ENCODE data around the gene C21orf91.

The C21orf91 gene

DNA sequence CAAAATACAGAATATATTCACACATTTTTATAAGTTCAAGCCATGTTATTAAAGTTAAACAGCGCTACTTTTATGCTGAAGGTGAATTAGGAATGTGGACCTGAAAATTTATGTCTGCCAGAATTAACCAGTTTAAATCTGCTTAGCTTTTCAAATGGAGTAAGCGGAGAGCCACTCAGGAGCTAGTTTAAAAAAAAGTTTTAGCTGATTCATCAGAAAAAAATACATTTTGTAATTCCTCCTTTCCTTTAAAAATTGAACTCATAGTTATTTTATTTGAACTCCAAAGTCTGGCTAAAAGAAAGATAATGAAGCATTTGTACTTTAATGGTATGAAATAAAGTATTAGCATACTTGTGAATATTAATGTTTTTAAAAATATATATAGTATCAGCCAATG is 21.2 kb downstream of the C21orf91 start:
- DNase-seq, result no peak

DNA sequence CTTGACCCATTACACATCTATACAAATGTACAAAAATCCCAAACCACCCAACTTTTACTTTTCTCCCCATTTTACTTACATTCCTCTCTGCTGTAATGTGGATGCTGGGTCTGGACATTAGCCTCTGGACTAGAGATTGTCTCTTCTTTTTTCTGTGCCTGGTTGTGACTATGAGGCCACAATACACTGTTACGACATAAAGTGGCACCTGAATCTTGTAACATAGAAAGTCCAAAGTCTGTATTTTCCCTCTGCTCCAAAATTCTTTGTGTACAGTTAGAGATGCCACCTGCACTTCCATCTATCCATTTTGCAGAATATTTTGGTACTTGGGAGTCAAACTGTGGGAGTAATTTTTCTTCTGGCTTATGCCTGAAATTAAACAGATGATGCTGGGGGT is 22.7 kb downstream of the C21orf91 start:
- no peak for DNase-seq

DNA sequence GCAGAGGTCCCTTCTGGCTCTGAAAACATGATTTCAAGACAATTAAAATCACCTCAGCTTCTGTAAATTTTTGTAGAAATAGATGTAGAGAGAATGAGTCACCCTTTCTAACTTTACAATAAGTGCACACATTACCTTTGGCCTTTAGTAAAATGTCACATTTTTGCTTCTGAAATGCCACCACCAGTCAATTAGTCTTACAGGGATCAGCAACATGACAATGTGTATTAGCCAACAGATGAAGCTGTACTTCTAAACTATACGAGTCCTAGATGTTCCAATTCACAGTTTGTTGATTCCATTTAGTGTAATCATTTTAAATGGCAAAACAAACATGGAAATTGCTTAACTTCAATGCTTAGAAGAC is 23.1 kb downstream of the C21orf91 start:
- DNase-seq, result no peak

DNA sequence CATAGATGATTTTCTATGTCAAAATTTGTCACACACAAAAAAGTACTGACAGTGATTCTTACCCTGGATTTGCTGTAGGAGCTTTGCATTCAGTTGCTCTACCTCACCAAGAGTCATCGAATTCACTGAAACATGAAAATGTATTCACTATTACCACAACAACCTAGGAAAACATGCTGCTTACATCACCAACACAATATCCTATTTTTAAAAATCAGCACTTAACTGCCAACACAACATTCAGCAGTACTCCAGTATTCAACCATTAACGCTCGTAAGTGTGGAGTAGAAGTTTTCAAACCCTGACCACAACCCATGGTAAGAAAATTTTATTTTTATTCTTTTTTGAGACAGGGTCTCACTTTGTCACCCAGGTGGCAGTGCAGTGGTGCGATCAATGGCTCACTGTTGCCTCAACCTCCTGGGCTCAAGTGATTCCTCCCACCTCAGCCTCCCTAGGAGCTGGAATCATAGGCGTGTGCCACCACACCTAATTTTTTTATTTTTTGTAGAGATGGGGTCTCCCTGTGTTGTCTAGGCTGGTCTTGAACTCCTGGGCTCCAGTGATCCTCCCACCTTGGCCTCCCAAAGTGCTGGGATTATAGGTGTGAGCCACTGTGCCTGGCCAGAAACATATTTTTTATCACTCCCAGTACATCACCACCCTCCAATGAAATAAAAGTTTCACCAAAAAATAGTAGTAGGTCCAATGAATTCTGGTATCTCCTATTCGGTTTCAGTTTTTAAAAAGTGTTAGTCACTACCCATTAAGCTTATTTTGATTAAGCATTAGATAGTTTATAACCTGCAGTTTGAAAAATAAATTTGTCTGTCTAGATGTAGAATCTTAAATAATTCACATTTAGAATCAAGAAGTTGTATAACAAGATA is 23.8 kb downstream of the C21orf91 start:
- no peak for DNase-seq

DNA sequence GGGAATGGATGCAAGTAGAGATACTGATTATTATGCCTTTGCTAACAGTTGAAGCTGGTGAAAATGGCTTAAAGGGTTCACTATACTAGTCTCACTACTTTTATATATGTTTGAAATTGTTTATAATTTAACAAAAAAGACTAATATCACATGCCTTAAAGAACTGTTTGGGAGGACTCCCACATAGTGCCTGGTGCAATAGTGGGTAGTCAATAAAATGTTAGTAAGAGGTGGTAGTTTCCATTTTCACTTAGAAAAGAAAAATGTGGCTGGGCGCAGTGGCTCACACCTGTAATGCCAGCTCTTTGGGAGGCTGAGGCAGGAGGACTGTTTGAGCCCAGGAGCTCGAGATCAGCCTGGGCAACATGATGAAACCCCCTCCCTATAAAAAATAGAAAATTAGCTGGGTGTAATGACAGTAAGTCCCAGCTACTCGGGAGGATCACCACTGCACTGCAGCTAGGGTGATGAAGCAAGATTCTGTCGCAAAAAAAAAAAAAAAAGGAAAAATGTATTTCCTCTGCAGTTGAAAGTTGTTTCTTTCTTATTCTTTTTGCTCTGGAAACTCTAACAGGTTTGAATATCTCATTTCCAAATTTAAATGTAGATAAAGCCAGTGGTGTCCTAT is 24.5 kb downstream of the C21orf91 start:
- DNase-seq, result no peak

DNA sequence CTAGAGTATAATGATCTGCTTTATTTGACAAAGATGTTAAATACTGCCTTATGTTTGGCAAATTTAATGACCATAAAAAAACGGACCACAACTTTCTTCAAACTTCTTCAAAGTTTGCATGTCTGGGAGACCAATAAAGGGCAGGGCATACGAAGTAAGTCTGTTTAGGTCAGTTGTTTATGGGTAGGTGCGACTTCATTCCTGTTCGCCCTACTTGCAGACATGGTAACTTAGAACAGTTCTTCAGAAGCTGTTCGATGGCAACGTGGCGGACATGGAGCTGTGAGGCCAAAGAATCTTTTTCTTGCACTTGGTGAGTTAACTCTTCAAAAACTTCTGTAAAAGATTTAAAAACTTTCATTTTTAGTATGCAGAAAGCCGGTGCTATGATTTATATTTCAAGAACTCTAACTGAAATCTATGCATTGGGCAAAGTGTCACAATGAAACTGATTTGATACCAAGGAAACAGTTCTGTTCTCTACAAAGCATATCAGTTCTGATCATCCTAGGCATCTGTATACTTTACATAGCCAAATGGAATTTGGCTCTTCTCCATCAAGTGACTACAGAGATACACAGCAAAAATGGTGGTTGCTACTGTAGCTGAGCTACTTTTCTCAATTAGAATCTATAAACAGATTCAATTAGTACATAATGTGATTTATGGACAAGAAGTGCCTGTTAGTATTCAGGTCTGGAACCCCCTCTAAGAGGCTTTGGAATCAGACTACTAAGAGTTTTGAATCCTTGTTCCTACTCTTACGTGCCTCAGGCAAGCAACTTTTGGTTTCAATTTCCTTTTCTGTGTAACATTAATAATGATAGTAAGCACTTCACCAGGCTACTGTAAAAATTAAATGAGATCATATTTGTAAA is 25.7 kb downstream of the C21orf91 start:
- no peak for DNase-seq

DNA sequence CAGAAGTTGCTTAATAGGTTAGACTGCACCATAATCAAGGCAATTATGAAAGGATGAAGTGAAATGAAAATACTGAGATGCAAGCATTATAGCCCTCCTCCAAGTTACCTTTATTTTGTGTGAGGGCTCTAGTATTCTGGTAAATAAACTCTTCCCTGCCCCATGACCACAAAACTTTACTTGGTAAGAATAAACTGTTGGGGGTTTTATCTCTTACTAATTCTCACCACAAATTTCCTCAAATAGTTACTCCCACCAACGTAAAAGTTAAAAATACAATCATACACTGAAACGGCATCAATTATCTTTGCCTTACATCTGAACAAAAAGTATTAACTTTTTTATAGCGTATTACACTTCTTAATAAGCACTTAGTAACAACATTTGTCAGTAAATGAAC is 29.5 kb downstream of the C21orf91 start:
- DNase-seq, result no peak

DNA sequence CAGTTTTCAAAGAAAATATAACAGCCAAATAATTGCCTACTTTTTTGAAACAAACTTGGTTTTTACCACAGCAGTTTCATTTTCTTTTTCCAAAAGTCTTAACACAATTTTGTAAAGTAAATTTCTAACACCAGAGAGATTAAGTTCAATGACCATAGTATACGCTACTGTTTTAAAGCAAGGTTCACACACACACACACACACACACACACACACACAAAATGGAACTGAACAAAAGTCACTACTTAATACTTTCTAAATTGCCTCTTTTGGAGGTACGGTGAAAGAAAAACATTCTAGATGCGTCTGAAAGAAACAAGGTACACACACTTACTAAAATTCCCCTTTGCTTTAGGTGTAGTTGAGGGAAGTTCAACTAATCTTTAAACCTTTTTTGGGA is 30.1 kb downstream of the C21orf91 start:
- DNase-seq, result no peak

DNA sequence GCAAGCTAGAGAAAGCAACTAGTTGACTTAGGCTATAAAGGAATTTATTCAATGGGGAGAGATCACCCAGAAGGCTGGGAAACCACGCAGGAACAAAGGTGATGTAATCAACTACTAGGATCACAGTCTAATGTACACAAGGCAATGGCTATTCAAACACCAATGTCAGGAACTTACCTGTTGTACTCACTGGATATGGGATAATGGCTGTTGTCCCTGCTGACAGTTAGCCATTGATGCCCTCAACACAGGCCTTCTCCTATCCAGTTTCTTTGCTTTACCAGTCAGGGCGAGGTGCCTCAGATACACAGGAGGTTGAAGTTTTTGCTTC is 32.3 kb downstream of the C21orf91 start:
- no peak for DNase-seq

DNA sequence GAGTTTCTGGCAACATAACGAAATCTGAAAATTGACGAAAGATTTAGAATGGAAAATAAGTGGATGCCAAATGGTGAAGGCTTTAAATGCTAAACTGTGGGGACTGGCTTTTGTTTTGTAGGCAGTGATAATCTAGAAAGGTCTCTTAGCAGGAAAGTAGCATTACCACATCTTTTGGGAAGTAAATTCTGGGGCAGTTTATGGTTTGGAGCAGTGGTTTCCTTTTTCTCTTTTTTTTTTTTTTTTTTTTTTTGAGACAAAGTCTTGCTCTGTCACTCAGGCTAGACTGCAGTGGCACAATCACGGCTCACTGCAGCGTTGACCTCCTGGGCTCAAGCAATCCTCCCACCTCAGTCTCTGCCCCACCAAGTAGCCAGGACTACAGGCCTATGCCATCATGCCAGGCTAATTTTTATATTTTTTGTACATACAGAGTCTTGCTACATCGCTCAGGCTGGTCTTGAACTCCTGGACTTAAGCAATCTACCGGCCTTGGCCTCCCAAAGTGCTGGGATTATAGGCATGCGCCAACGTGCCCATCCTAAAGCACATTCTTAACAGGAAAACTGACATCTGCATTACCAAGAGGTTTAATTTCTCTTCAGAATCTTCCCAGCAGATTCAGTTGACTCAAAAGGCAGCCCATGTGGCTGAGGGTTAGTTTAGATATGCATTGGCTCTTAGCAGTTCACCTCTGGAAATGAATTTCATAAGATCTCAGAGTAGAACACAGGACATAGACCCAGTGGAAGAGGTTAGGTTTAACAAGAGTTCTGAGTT is 32.9 kb downstream of the C21orf91 start:
- no peak for DNase-seq

DNA sequence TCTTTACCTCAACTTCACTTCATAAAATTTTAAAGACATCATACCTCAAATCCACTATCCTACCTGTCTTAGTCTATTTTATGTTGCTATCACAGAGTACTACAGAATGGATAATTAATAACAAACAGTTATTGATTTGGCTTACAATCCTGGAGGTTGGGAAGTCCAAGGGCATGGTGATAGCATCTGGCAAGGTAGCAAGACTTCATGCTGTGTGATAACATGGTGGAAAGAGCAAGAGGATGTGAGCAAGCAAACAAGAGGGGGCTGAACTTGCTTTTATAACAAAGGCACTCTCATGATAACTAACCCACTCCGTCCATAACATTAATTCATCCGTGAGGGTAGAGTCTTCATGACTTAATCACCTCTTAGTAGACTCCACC is 33.8 kb downstream of the C21orf91 start:
- no peak for DNase-seq

DNA sequence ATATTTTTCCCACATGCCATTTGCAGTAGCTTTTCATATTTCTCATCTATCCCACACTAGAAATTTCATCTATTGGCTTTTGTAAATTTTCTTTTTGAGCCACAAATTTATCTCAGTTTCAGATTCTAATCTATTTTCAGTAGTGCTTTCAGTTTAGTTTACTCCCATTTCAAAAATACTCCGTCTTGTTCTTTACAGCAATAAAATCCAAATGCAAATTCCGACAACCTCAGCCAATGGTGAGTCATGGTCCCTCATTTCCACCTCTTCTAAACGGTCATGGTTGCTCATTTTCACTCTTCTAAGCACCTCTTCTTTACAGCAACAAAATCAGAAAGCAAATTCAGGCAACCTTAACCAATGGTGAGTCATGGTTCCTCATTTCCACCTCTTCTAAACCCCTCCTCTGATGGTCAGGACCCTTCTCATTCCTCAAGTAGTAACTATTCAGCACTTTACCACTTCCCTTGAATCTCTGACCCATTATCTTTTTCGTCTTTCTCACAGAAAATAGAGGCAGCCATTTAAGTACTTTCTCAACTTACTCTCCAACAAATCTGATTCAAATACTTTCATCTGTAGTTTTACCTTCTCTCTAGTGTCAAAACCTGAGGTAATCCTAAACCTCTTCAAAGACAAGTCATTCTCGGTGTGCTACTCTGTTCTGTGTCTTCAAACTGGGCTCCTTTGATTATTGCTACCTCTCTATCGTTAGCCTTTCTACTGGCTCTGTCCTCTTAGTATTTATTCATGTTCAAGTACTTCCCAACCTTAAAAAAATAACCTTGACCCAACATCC is 34.4 kb downstream of the C21orf91 start:
- no peak for DNase-seq

DNA sequence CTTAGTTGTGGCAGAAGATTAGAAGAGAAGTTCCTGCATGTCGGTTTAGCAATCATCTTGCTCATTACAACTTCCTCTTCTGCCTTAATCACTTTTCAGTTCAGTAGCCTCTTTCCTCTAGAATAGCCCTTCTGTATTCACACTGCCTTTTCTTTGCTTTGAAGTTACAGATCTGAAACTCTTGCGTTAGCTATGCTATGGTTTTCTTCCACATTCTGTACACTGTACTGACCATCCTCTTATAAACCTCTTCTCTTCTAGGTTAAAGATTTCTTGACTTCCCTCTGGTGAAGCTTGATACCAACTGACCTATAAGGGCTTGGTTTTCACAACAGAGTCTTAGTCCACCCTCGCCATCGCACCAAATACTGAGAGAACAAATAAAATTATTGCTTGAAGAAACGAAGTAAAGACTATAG is 35.0 kb downstream of the C21orf91 start:
- DNase-seq, result no peak

DNA sequence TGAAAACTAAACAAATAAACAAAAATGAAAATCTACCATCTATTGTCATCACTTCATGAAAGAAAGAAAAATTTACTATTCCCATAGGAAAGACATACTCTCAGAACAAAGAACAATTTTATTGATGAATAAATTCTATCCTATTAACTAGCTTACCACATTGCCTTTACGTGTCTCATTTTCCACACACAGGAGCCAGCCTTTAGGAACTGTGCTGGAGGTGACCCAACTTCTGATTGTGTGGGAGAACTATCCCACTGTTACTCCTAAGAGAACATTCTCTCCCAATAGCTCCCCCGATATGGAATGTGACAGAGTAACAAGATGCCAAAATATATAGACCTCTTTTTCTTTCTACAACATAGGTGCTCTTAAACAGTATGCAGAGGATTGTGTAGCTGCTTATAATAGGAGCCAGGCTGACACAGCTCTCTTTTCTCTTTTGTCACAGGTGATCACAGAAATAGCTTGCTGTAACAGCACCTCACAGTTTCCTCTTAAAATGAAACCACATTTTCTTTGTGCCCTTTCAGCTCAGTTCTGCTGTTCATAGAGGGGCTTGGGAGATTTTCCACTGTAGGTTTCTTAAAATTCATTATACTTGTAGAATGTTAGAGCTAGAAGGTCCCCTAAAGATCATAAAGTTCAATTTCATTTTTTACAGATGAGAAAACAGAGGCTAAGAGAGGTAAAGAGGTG is 35.5 kb downstream of the C21orf91 start:
- DNase-seq, result no peak

DNA sequence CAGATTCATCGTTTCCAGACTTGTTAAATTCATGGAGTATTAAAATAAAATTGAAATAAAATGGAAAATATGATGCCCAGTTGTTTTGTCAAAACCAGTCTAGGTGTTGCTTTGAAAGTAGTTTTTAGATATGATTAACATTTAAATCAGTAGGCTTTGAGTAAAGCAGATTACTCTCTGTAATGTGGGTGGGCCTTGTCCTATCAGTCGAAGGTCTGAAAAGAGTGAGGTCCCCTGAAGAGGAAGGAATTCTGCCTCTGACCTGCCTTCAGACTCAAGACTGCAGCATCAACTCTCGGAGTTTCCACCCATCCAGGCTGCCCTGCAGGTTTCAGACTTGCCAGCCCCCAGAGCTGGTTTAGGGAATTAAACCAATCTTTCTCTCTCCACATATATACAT is 36.2 kb downstream of the C21orf91 start:
- DNase-seq, result no peak

DNA sequence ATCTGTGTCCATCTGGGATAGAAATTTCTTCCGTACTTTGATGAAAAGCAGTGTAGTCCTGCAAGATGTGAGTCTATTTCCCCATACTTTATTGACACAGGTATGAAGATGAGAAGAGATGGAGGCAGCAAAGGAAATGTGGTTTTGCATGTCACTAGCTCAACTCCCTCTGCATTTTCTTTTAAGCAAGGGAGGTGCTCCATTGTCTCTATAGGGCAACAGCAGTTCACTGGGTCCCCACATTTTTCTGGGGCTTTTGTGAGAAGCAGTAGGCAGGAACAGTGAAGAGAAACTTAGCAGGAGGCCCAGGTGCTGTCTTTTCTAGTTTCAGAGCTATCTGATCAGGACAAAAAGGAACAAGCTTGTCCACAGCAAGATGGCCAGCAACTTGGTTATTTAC is 37.1 kb downstream of the C21orf91 start:
- no peak for DNase-seq

DNA sequence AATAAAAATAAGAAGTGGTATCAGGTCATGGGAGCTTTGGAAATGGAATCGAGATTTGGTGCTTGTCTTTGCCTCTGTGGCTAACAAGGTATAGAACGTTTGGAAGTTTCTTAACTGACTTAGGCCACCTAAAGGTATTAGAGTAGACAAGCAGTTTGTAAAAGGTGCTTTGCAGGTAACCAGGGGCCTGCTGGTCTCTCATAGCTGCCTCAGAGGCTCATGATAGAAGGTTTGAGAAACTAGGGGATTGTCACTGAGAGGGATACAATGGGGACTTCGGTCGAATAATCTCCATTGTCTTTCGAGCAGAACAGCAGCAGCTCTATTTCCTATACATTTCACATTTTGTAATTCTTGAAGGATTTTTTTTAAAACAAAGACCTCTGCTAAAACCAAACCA is 37.6 kb downstream of the C21orf91 start:
- DNase-seq, result no peak

DNA sequence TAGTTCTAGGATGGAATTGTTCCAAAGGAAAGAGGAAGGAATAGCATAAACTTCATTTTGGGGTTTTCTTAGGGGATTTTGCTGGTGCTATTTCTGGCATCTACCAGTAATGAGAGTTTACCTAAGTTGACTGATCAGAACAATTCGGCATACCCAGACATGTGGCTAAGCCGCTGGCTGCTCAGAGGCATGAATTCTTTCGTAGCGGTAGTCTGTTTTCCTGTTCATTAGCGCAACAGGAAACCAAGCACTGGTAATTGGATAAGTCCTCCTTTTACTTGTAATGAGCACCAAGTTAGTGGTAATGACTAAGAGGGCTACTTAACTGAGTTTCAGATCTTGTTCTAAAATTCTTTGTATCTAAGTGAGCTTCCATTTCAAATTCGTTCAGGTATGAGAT is 38.6 kb downstream of the C21orf91 start:
- no peak for DNase-seq

DNA sequence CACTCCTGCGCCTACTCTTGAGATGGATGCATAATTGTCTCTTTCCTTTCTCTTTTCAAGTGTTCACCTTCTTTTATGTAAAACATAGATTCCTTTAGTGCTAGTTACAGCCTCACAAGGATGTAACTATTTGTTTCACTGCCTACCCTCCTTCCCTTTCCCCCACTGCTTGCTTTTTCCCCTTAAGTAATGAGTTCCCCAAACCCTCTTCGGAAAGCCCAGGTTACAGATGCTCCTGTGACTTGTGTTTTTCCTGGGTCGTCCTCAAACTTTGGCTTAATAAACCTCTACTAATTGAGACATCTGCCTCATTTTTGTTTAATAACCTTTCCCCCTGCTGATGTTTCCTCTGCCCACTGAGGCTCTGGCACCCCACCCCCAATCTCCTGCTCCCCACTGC is 39.2 kb downstream of the C21orf91 start:
- DNase-seq, result no peak

DNA sequence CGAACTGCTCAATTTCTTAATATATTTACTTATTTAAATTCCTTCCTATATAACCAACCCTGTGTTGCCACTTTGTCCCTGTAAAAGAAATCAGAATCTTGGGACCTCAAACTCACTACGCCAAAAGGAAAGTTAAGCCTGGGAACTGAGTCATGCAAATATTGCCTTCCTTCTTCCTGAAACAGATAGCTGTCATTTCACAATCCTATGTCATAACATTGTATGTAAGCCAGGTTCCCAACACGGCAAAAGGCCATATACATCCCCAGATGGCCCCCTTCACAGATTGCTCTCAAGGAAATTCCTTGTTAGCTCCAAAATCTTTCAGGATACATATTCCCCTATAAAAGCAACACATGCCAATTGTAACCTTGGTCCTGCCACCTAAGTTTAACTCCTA is 39.7 kb downstream of the C21orf91 start:
- no peak for DNase-seq

DNA sequence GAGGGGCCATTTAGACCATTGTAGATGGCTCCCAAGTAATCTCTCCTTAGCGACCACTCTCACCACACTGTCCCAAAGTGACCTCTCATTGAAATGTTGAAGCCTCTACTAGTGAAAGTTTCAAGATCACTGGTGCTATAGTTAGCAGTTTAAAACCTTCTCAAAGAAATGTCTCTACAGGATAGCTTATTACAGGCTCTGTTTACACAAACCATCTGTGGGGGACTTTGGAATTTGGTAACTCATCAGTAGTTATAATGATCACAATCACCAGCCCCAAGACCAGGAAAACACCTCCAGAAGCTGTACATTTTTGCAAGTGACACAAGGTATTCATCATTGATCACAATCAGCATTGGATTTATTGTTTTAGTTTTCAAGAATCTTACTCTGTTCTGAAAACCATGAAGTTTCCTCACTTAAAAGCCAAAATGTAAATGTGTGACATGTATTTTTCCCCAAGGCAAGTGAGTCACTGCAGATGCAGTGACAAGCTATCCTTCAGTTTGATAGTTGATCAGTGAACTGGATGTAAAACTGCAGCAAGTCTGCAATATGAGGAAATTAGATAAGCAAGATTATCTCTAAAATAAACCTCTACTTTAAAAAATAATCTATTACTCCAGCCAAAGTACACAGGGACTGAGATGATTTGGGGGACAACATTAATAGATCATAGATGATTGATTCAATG is 41.9 kb downstream of the C21orf91 start:
- no peak for DNase-seq

Data from islet precursor cell (in vitro differentiated cells).